GM12872 (cell line): ENCODE data around the gene KLF2.

ENCODE experiments used
- TF ChIP-seq, protein P1 (sequence below): IDR thresholded peaks from 3 replicates; pipeline ENCODE4 v1.5.1; 2011; ENCODE audit warnings: low read depth, mild to moderate bottlenecking, low read length, moderate library complexity; ENCODE audit not compliant: insufficient read depth

The KLF2 gene

GRCh38 chr19:16342002-16342715, 17.5 kb downstream of the KLF2 start:
- TF ChIP-seq, protein P1, sequence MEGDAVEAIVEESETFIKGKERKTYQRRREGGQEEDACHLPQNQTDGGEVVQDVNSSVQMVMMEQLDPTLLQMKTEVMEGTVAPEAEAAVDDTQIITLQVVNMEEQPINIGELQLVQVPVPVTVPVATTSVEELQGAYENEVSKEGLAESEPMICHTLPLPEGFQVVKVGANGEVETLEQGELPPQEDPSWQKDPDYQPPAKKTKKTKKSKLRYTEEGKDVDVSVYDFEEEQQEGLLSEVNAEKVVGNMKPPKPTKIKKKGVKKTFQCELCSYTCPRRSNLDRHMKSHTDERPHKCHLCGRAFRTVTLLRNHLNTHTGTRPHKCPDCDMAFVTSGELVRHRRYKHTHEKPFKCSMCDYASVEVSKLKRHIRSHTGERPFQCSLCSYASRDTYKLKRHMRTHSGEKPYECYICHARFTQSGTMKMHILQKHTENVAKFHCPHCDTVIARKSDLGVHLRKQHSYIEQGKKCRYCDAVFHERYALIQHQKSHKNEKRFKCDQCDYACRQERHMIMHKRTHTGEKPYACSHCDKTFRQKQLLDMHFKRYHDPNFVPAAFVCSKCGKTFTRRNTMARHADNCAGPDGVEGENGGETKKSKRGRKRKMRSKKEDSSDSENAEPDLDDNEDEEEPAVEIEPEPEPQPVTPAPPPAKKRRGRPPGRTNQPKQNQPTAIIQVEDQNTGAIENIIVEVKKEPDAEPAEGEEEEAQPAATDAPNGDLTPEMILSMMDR: no peak

DNA sequence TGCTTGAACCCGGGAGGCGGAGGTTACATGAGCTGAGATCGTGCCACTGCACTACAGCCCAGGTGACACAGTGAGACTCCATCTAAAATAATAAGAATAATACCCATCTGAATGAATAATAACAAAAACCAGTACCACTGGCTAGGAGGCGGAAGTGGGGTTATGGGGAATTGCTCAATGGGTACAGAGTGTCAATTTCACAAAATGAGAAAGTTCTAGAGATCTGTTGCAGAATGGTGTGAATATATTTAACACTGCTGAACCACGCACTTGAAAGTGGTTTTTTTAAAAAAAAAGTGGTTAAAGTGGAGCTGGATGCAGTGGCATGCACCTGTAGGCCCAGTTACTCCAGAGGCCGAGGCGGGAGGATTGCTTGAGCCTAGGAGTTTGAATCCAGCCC, 18.5 kb downstream of the KLF2 start:
- TF ChIP-seq, protein P1: no peak

- TF ChIP-seq, protein P1: no peak
These were observed 20.8 kb downstream of the KLF2 start for GRCh38 chr19:16345457-16345856.

GRCh38 chr19:16347706-16348105, 23.1 kb downstream of the KLF2 start:
- TF ChIP-seq, protein P1: no peak

GRCh38 chr19:16349551-16350152, 25.0 kb downstream of the KLF2 start:
- TF ChIP-seq, protein P1: no peak

DNA sequence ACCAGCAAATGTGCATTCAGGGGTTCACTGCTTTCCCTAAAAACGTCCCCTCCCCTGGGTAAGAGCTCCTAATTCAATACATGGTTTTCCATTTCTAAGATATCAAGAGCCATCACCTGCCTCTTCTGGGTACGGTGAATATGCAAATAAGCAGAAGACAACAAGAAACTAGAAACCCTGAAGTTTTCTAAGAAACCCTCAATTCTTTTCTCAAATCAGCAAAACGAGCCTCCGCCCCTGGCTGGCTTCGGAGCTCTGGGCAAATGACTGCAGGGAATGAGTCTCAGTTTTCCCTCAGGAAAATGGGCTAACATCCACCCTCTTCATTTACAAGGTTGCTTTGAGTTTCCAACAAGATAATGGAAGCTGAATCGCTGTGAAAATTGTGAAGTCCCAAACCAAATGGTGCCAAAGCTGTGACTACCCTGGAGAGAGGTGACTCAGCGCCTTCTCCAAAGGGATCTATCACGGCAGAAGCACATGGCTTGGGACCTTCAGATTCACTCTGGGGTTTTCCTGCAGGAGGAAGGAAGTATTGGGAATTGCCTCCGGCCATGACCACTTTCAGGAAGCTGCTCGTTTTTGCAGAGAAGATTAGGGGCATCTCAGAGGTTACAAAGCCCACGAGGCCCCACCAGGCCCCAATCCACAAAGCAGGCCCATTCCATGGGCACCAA, 26.6 kb downstream of the KLF2 start:
- TF ChIP-seq, protein P1: no peak

- TF ChIP-seq, protein P1: no peak
These were observed 30.8 kb downstream of the KLF2 start for GRCh38 chr19:16355293-16356043.
